HG02840 (cell line): ENCODE data around the gene CDK17.
"Not testable (repeated sequence)": the region's sequence is repeated elsewhere in the genome, so short reads cannot be mapped to it uniquely, and the experiment has no call there.

Experiments used
- ATAC-seq: cut with Tn5 transposase; IDR thresholded peaks from one replicate; pipeline ENCODE4 v1.9.1; 2021; ENCODE audit warnings: mild to moderate bottlenecking, moderate library complexity, moderate number of reproducible peaks; ENCODE audit not compliant: unreplicated experiment, low FRiP score

CDK17 gene

DNA sequence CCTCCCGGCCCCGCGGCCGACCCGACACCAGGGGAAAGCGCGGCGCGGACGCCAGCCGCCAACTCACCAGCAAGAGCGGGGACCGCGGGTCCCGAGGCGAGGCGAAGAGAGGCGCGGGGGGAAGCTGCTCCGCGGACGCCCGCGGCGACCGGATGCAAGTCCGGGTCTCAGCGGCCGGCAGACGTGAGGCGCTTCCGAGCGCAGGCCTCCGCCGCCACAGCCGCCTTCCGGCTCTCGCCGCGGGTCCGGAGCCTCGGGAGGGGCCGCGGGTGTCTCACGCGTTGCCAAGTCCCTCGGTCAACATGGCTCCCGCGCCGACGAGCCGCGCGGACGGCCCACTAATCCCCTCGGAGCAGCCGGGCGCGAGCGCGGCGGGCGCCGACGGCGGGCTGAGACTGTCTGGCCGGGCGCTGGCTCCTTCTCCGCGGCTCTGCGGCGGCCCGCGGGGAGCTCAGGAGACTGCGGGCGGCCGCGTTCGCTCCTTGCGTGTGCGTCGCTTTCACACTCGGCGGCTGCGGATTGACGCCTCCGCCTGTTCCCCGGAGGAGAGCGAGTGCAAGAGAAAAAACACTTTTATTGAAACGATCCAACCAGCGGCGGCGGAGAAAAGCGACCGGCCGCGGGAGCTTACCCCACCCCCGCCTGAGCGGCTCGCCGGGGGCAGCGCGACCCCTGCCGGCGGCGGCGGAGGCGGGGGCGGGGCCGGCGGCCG is at the start of gene CDK17:
Gene CDK17 (minus strand): TSS at position 521 of the 712 bp plus-strand sequence. CDS start 65,603 bp downstream, outside the sequence.
- ATAC-seq: peak; percentile 46

GRCh38 chr12:96448300-96448699 is 48.1 kb upstream of the CDK17 start:
- no peak for ATAC-seq

DNA sequence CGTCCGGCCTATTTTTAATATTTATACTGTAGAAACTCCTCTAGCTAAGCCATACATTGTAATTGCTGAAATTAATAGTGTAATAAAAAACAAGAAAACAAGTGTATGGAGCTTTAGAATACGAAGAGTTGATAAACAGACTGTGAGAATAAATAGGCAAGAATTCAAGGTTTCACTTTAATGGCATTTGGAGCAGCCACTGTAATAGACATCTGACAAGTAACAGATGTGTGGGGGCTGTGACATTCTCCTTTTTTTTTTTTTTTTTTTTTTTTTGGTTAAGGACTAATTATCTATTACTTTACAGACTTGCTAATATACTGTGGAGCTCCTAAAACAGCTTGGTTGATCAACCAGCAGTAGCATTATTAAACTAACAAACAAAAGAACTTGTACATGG is 47.0 kb upstream of the CDK17 start:
- ATAC-seq: no peak

DNA sequence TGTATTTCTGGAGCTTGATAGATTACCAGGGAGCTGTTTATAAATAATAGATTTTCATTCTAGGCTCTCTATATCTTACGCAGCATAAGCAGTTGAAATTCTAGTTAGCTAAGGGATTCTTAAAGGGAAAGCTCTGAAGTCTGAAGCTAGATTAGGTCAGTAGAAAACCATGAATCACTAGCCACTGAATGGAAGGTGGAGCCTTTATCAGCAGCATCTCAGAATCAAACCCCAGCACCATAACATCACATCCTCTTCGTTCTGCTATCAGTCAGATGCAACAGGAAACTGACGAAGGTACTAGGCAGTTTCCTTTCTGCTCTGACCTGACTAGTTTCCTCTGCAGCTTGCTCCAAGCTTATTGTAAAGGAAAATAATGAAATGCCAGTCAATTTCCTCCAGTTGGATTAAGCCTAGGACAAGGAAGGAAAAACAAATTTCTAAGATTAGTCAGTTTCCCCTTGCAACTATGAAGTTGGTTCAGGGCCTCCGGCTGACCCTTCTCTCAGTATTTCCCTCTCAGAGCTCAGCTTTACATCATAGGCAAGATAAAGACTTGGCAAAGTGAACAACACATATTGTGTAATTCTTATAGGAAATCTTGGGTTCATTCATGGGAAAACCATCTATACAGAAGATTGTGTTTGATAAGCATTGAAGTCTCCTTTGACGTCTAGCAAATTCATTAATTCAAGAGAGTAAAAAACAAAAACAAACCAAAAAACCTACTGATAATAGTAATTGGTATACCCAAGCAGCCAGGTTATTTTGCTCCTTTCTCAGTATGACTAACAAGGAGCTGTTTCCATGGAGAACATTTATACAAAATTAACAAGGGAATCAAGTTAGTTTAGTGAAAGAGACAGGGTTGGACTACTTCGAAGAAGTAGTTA is 45.7 kb upstream of the CDK17 start:
- peak; percentile 80 for ATAC-seq

DNA sequence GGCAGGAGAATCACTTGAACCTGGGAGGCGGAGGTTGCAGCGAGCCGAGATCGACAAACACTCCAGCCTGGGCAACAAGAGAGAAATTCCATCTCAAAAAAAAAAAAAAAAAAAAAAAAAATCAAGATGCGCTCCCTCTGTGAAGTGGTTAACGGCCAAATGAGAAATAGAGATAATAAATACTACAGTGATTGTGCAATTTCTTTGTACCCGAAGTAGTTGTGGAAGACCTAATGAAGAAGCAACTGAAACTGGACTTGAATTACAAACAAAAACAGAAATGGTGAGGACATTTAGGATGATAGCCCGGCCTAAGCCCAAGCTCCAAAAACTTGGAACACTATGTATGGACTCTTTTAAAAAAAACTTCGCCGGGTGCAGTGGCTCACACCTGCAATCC is 44.2 kb upstream of the CDK17 start:
- no peak for ATAC-seq

DNA sequence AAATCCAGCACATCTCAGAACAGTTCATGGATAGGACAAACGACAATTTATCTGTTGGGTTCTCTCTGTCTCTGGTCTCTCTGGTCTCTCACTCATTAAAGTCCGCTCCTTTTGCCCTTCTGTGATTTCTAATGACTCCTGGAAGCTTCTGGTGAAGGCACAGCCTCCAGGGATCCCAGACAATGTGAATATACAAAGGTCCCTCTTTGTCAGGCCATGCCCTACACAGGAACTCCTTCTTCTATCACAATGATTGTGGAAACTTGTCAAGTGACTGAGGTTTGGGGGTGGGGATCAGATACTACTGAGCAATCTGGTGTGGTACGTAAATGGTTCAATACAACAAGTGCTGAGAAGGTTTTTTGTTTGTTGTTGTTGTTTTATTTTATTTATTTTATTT is 42.7 kb upstream of the CDK17 start:
- no peak for ATAC-seq

- no peak for ATAC-seq
Measured at GRCh38 chr12:96441816-96442215, 41.6 kb upstream of the CDK17 start.

DNA sequence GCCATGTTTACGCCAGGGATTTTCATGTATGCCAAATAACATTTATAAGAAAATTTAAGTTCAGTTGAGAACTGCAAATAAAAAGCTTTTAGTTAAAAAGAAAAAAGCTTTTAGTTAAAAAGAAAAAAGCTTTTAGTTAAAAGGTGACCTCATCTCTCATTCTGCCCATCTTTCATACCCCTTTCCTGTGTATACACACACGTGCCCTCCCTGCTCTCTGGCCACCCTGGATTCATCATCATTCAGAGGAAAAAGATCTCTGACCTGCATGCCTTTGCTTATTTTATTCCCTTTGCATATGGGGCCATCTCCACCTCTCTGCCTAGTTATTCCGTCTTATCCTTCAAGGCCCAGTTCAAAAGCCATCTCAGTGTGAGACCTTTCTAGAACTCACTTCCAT is 38.1 kb upstream of the CDK17 start:
- no peak for ATAC-seq

GRCh38 chr12:96437171-96437445 is 36.9 kb upstream of the CDK17 start:
- ATAC-seq: no peak

GRCh38 chr12:96436366-96437170 is 36.3 kb upstream of the CDK17 start:
- no peak for ATAC-seq

DNA sequence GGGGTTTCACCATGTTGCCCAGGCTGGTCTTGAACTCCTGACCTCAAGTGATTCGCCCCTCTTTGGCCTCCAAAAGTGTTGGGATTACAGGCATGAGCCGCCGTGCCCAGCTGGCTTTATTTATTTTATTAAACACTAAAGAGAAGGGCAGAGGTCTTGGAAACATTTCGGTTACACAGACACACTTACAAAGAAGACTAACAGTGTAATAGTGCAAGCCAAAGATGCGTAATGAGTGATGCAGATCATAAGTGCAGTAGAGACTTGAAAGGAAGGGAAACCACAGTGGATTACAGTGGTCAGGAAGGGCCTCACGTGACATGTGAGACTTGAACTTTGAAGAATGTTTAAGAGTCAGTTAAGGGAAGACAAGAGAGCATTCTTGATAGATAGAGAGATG is 33.9 kb upstream of the CDK17 start:
- no peak for ATAC-seq

DNA sequence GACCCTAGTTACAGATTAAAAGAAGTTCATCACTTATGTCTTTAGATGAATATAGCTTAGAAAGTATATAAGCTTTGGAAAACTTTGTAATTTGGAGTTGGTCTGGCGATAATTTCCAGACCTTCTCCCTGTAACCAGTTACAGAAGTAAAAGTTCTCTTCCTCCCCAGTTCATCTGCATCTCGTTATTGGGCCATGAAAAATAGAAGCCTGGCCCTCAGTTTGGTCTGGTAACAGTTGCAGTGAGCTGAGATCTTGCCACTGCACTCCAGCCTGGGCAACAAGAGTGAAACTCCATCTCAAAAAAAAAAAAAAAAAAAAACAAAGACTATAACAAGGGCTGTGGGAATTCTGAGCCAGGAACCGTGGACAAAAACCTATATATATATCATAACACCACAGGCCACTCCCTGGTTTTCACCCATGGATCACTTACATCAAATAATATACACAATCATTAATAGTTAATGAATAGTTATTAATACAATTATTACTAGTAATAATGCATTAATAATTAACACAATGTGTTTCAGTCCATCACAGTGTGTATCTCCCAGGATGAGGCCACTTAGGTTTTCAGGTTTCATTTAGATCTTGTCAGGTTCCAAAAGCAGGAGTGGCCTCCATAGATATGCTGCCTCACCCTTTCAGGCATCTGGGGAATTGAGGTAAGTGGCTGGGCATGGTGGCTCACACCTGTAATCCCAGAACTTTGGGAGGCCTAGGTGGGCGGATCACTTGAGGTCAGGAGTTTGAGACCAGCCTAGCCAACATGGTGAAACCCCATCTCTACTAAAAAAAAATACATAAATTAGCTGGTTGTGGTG is 32.5 kb upstream of the CDK17 start:
- not testable (repeated sequence) for ATAC-seq

DNA sequence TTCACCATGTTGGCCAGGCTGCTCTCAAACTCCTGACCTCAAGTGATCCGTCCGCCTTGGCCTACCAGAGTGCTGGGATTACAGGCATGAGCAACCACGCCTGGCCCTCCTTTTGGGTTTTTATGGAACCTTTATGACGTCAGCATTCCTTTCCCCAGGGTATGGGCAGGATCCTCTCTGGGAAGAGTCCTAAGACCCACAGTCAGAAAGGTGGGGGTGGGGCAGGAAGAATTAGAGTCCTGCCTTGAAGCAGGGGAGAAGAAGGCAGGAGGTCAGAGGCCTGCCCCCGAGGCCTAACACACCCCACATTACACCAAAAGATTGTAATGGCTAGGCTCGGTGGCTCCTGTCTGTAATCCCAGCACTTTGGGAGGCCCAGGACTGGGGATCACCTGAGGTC is 30.8 kb upstream of the CDK17 start:
- no peak for ATAC-seq

DNA sequence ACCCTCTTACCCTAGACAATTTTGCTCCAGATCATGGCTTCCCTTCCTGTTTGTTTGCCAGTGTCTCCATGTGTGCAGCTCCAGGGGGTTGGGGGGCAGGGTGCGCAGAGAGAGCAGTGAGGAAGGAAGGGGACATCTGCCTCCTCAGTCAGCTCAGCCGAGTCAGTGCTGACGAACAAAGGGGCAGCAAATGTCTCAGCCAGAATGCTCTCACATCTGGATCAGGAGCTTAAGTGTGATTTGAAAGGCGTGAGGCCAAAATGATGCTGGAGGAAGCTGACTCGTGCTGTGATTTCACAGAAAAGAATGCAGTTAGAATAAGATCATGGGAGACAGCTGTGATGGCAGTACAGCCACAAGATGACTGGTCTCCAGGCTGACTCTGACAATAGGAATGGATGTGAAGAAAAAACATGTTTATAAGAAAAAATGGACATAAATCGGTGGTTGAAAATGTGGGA is 27.1 kb upstream of the CDK17 start:
- ATAC-seq: no peak

GRCh38 chr12:96425951-96426350 is 25.7 kb upstream of the CDK17 start:
- ATAC-seq: no peak

- ATAC-seq: no peak
Measured at GRCh38 chr12:96425321-96425720, 25.1 kb upstream of the CDK17 start.

GRCh38 chr12:96424601-96425000 is 24.4 kb upstream of the CDK17 start:
- no peak for ATAC-seq

DNA sequence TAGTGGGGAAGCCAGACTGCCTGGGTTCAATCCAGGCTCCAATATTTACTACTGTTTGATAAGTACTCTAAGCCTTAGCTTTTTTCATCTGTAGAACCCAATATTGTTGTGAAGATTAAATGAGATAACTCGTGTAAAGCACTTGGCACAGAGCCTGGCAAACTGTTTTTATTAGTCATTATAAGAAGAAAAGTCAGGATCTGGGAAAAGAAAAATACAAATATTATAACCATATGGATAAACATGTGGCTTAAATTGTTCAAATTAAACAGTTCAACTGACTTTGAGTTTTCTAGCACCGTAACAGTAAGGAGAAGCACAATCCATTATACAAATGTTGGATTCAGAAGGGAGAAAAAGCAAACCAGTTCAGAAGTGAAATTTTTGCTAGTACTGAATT is 22.0 kb upstream of the CDK17 start:
- no peak for ATAC-seq

DNA sequence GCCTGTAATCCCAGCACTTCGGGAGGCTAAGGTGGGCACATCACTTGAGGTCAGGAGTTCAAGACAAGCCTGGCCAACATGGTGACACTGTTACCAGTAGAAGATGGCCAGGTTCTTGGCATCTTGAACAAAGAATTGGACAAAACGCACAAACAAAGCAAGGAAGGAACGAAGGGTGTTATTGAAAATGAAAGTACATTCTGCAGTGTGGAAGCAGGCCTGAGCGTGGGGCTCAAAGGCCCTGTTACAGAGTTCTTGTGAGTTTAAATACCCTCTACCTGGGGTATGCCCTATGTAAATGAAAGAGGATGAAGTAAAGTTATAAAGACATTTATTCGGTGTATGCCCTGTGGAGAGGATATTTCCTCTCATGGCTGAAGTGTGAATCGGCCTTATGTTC is 20.8 kb upstream of the CDK17 start:
- ATAC-seq: no peak

DNA sequence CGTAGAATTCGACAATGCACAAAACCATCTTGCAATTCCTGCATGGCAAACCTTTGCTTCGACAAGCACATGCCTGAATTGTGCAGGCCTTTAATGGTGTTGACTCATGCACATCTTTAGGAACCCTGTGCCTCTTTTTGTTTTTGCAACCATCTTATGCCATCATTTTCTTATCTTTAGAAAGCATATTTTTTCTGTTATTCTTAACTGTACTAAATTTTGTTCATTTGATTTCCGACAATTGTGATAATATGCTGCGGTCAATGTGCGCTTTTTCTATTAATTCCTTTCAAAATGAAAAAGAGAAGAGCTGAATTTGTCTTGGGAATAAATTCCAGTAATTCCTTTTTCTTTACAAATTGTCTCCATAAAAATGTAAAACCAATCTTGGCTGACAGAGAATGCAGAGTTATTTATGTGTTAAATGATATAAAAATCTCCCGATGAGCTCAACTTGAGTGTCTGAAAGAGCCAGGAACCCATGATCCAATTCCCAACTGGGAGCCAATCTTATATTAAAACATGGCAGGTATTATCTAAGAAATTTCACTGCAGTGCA is 20.1 kb upstream of the CDK17 start:
- no peak for ATAC-seq
